ENCODE data around the gene MPC1L.

Gene MPC1L

DNA sequence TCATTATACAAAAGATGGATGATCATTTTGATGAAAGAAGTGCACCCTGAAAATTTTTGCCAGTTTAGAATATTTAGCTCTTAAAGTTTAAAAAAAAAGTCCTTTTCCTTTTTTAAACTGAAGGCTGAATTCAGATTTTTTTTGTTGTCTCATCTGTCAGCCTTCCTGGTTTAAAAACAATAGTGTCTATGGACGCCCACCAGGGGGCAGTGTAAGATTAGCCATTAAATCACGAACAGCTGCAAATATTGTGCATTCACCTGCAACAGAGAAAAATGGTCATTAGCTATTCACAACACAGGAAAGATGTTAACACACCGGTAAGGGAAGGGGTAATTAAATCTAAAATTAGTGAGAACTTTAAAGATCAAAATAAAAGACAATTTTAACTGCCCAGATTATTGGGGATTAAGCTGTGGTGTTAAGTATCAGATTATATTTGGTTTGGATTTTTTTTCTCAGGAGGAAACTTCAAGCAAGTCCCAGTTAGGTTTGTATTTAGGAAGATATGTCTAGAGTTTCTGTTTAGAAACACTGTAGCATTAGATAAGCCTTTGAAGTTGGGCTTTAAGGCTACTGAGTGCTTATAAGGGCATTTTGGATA, 28.5 kb downstream of the MPC1L start:
- Histone ChIP-seq H3K9ac (ENCODE audit: low read length in 5 of 5) (no peak overlapping the region), H3K27ac (ENCODE audit: low read depth, low read length) (no peak overlapping the region), H3K9me3 (ENCODE audit: control insufficient read depth in 5 of 5, low read length in 5 of 5) (no peaks in the 10 kb centered on the region), H3K4me3 (ENCODE audit: low read depth in 1 of 5, low read length in 5 of 5) (no peak overlapping the region), H3K4me1 (ENCODE audit: control insufficient read depth in 5 of 5, insufficient read depth in 5 of 5, low read length in 5 of 5) (peaks cover 4 to 14% (median 9%) of the 10 kb centered on the region in 5 donors), H3K27me3 (ENCODE audit: control insufficient read depth in 5 of 5, insufficient read depth in 4 of 5, low read length in 5 of 5) (peaks cover 0 to 7% (median 0%) of the 10 kb centered on the region in 5 donors), H3K36me3 (ENCODE audit: control insufficient read depth in 5 of 5, insufficient read depth in 5 of 5, low read length in 5 of 5) (peaks cover 9 to 13% (median 10%) of the 10 kb centered on the region in 5 donors)

DNA sequence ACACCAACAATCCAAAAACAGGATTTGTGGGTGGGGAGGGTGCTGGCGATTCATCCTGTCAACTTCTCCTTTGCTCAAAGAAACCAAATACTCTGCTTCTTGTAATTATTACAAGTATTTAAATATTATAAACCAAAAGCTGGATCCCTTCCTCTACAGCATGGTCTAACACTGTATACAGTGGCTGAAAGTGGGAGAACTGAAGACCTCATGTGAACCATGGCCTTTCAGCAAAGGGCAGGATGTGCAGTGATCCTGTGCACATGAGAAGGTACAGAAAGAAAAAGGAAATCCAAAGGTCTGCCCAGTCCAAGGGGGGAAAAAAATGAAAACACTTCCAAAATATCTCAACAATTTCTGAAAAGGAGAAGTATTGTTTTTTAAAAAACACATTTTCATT, 29.4 kb downstream of the MPC1L start:
- H3K4me3 ChIP-seq (ENCODE audit: low read depth in 1 of 5, low read length in 5 of 5) = no peak overlapping the region
- peaks cover 0 to 7% (median 3%) of the 10 kb centered on the region in 5 donors for H3K27me3 ChIP-seq (ENCODE audit: control insufficient read depth in 5 of 5, insufficient read depth in 4 of 5, low read length in 5 of 5)
- H3K27ac ChIP-seq (ENCODE audit: low read depth, low read length) = no peak overlapping the region
- no peaks in the 10 kb centered on the region for H3K9me3 ChIP-seq (ENCODE audit: control insufficient read depth in 5 of 5, low read length in 5 of 5)
- peaks cover under 1 to 4% (median 4%) of the 10 kb centered on the region in 5 donors for H3K4me1 ChIP-seq (ENCODE audit: control insufficient read depth in 5 of 5, insufficient read depth in 5 of 5, low read length in 5 of 5)
- peaks cover 10 to 18% (median 15%) of the 10 kb centered on the region in 5 donors for H3K36me3 ChIP-seq (ENCODE audit: control insufficient read depth in 5 of 5, insufficient read depth in 5 of 5, low read length in 5 of 5)
- no peak overlapping the region for H3K9ac ChIP-seq (ENCODE audit: low read length in 5 of 5)

DNA sequence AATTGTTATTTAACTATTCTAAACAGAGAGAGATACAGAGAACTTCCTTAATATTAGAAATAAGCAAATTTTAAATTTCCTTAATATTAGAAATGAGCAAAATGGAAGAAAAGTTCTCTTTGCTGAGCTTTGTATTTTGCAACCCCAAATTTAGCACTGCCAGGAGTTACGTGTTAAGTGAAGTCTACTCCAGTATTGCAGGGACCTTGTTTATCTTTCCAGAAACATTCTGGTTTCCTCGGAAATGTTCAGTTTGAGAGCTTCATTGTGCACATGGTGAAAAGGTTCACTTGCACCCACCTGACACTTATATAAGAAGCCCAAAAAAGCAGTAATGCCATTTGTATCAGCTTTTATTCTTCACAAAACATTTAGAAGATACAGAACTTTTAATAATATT, 30.3 kb downstream of the MPC1L start:
- peaks cover 10 to 22% (median 15%) of the 10 kb centered on the region in 5 donors for H3K36me3 ChIP-seq (ENCODE audit: control insufficient read depth in 5 of 5, insufficient read depth in 5 of 5, low read length in 5 of 5)
- no peak overlapping the region for H3K27ac ChIP-seq (ENCODE audit: low read depth, low read length)
- H3K27me3 ChIP-seq (ENCODE audit: control insufficient read depth in 5 of 5, insufficient read depth in 4 of 5, low read length in 5 of 5) = peaks cover 0 to 7% (median 3%) of the 10 kb centered on the region in 5 donors
- H3K4me1 ChIP-seq (ENCODE audit: control insufficient read depth in 5 of 5, insufficient read depth in 5 of 5, low read length in 5 of 5) = no peaks in the 10 kb centered on the region
- H3K4me3 ChIP-seq (ENCODE audit: low read depth in 1 of 5, low read length in 5 of 5) = no peak overlapping the region
- H3K9me3 ChIP-seq (ENCODE audit: control insufficient read depth in 5 of 5, low read length in 5 of 5) = no peaks in the 10 kb centered on the region
- no peak overlapping the region for H3K9ac ChIP-seq (ENCODE audit: low read length in 5 of 5)

DNA sequence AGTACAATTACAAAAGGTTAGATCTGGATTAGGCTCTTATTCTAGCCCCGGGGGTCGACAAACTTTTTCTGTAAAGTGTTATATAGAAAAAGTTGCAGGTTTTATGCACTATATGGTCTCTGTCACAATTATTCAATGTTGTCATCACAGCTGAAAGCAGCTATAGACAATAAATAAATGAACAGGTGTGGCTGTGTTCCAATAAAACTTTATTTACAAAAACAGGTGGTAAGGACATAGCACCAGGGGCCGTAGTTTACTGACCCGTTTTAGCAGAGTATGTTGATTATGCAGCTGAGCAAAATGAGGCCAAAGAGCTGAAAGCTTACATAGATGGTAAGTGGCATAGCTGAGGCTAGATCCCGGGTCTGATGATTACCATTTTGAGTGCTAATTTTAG, 37.2 kb downstream of the MPC1L start:
- Histone ChIP-seq H3K36me3 (ENCODE audit: control insufficient read depth in 5 of 5, insufficient read depth in 5 of 5, low read length in 5 of 5) (peaks cover 14 to 37% (median 20%) of the 10 kb centered on the region in 5 donors), H3K4me1 (ENCODE audit: control insufficient read depth in 5 of 5, insufficient read depth in 5 of 5, low read length in 5 of 5) (no peaks in the 10 kb centered on the region), H3K9me3 (ENCODE audit: control insufficient read depth in 5 of 5, low read length in 5 of 5) (no peaks in the 10 kb centered on the region), H3K27me3 (ENCODE audit: control insufficient read depth in 5 of 5, insufficient read depth in 4 of 5, low read length in 5 of 5) (peaks cover 0 to 15% (median under 1%) of the 10 kb centered on the region in 5 donors), H3K4me3 (ENCODE audit: low read depth in 1 of 5, low read length in 5 of 5) (no peak overlapping the region), H3K27ac (ENCODE audit: low read depth, low read length) (no peak overlapping the region), H3K9ac (ENCODE audit: low read length in 5 of 5) (no peak overlapping the region)

GRCh38 chrX:40661489-40661888, 38.3 kb downstream of the MPC1L start:
- no peak overlapping the region for H3K4me3 ChIP-seq (ENCODE audit: low read depth in 1 of 5, low read length in 5 of 5)
- peaks cover 21 to 41% (median 27%) of the 10 kb centered on the region in 5 donors for H3K36me3 ChIP-seq (ENCODE audit: control insufficient read depth in 5 of 5, insufficient read depth in 5 of 5, low read length in 5 of 5)
- no peaks in the 10 kb centered on the region for H3K9me3 ChIP-seq (ENCODE audit: control insufficient read depth in 5 of 5, low read length in 5 of 5)
- H3K9ac ChIP-seq (ENCODE audit: low read length in 5 of 5) = no peak overlapping the region
- no peak overlapping the region for H3K27ac ChIP-seq (ENCODE audit: low read depth, low read length)
- H3K27me3 ChIP-seq (ENCODE audit: control insufficient read depth in 5 of 5, insufficient read depth in 4 of 5, low read length in 5 of 5) = peaks cover 0 to 15% (median 0%) of the 10 kb centered on the region in 5 donors
- H3K4me1 ChIP-seq (ENCODE audit: control insufficient read depth in 5 of 5, insufficient read depth in 5 of 5, low read length in 5 of 5) = no peaks in the 10 kb centered on the region

- Histone ChIP-seq H3K27me3 (ENCODE audit: control insufficient read depth in 5 of 5, insufficient read depth in 4 of 5, low read length in 5 of 5) (peaks cover 0 to 14% (median 0%) of the 10 kb centered on the region in 5 donors), H3K4me1 (ENCODE audit: control insufficient read depth in 5 of 5, insufficient read depth in 5 of 5, low read length in 5 of 5) (peaks cover 0 to 1% (median 0%) of the 10 kb centered on the region in 5 donors), H3K9me3 (ENCODE audit: control insufficient read depth in 5 of 5, low read length in 5 of 5) (no peaks in the 10 kb centered on the region), H3K36me3 (ENCODE audit: control insufficient read depth in 5 of 5, insufficient read depth in 5 of 5, low read length in 5 of 5) (peaks cover 23 to 44% (median 30%) of the 10 kb centered on the region in 5 donors), H3K9ac (ENCODE audit: low read length in 5 of 5) (no peak overlapping the region), H3K4me3 (ENCODE audit: low read depth in 1 of 5, low read length in 5 of 5) (no peak overlapping the region), H3K27ac (ENCODE audit: low read depth, low read length) (no peak overlapping the region)
Measured at GRCh38 chrX:40663078-40663740, 40.0 kb downstream of the MPC1L start.

DNA sequence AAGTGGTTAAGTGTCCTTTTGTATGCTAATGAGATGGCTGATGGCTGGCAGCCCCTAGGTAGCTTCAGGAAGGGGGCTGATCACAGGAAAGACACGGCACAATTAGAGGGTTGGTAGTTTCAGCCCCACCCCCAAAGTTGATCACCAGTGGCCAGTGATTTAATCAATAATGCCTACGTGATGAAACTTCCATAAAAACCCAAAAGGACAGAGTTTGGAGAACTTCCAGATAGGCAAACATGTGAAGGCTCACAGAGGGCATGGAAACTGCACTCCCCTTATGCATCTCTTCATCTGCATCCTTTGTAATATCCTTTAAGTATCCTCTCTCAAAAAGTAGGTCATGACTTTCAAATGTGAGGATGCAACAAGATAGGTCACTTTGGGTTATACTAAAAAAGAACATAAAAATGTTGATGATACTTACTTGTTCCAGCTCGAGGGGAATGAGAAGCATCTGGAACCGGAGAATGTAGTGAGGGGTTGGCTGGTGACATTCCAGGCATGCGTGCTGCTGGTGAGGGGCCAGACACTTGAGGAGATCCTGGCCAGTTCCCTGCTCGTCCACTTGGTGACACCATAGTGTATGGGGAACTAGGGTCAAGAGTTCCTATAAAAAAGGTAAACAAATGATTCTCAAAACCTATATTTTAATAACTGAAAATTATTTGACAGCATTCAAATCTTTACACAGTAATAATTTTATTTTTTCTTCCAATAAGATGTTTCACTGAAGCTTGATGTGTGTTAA, 40.8 kb downstream of the MPC1L start:
- Histone ChIP-seq H3K9me3 (ENCODE audit: control insufficient read depth in 5 of 5, low read length in 5 of 5) (no peaks in the 10 kb centered on the region), H3K36me3 (ENCODE audit: control insufficient read depth in 5 of 5, insufficient read depth in 5 of 5, low read length in 5 of 5) (peaks cover 23 to 39% (median 27%) of the 10 kb centered on the region in 5 donors), H3K27me3 (ENCODE audit: control insufficient read depth in 5 of 5, insufficient read depth in 4 of 5, low read length in 5 of 5) (peaks cover 0 to 14% (median 0%) of the 10 kb centered on the region in 5 donors), H3K9ac (ENCODE audit: low read length in 5 of 5) (no peak overlapping the region), H3K4me1 (ENCODE audit: control insufficient read depth in 5 of 5, insufficient read depth in 5 of 5, low read length in 5 of 5) (peaks cover 0 to 1% (median 0%) of the 10 kb centered on the region in 5 donors), H3K4me3 (ENCODE audit: low read depth in 1 of 5, low read length in 5 of 5) (no peak overlapping the region), H3K27ac (ENCODE audit: low read depth, low read length) (no peak overlapping the region)

DNA sequence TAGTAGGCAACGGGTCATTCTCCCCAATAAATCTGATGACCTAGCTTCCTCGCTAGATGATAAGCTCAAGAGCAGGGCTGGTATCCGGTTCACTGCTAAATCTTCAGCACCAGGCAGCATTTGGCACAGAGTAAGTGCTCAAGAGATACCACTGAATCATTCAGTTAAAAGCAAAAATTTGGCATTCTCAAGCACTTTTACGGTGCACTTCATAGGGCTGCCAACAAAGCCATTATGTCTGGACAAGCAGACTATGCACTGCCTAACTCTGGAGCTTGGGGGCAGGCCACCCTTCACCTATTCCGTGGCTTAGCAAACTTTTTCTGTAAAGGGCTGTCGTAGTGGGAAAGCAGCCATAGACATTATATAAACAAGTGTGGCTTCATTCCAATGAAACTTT, 47.9 kb downstream of the MPC1L start:
- Histone ChIP-seq H3K9ac (ENCODE audit: low read length in 5 of 5) (no peak overlapping the region), H3K27me3 (ENCODE audit: control insufficient read depth in 5 of 5, insufficient read depth in 4 of 5, low read length in 5 of 5) (peaks cover 0 to 6% (median 0%) of the 10 kb centered on the region in 5 donors), H3K9me3 (ENCODE audit: control insufficient read depth in 5 of 5, low read length in 5 of 5) (no peaks in the 10 kb centered on the region), H3K27ac (ENCODE audit: low read depth, low read length) (no peak overlapping the region), H3K4me3 (ENCODE audit: low read depth in 1 of 5, low read length in 5 of 5) (no peak overlapping the region), H3K36me3 (ENCODE audit: control insufficient read depth in 5 of 5, insufficient read depth in 5 of 5, low read length in 5 of 5) (peaks cover 13 to 49% (median 38%) of the 10 kb centered on the region in 5 donors), H3K4me1 (ENCODE audit: control insufficient read depth in 5 of 5, insufficient read depth in 5 of 5, low read length in 5 of 5) (peaks cover 0 to 1% (median 0%) of the 10 kb centered on the region in 5 donors)
